Mononuclear cell (primary cell): ENCODE data around the gene TTC33. TPM values are rescaled to one million over a fixed set of nuclear protein-coding genes. Genes with fewer than 3 reads are reported as not detected.
"Not testable (repeated sequence)": the region's sequence is repeated elsewhere in the genome, so short reads cannot be mapped to it uniquely, and the experiment has no call there.

ENCODE experiments used
- H3K27me3 ChIP-seq: 2 replicates; pipeline ENCODE4 v1.6.0; 2011; ENCODE audit warnings: low read length, control low read depth; ENCODE audit not compliant: insufficient read depth
- H3K4me1 ChIP-seq: 2 replicates; pipeline ENCODE4 v1.5.1; 2011; ENCODE audit warnings: mild to moderate bottlenecking, low read length, control low read depth; ENCODE audit not compliant: insufficient read depth
- H3K4me3 ChIP-seq: 2 replicates; pipeline ENCODE4 v1.5.1; 2011; ENCODE audit warnings: mild to moderate bottlenecking, low read length, moderate library complexity
- H3K9me3 ChIP-seq: 2 replicates; pipeline ENCODE4 v1.5.1; 2011; ENCODE audit warnings: low read depth, mild to moderate bottlenecking, control low read depth, low read length
- total RNA-seq: library from RNA; depleted of rRNA; stranded (reverse); fragments of >200 nt; gene quantifications from one replicate; pipeline ENCODE4 v1.2.3, GENCODE V29; 2012

The TTC33 gene
- total RNA-seq, 1 donor, result 15.4 TPM

DNA sequence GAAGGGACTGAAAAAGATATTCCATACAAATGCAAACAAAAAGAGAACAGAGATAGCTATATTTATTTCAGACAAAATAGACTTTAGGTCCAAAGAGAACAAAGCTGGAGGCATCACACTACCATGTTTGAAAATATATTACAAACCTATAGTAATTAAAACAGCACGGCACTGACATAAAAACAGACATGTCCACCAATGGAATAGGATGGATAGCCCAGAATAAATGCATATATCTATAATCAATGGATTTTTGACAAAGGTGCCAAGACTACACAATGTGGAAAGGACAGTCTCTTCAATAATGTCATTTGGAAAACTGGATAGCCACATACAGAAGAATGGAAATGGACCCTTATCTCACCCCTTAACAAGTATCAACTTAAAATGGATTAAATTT, 32.2 kb upstream of the TTC33 start:
- peaks cover 16% of the 10 kb centered on the region for H3K4me1 ChIP-seq

DNA sequence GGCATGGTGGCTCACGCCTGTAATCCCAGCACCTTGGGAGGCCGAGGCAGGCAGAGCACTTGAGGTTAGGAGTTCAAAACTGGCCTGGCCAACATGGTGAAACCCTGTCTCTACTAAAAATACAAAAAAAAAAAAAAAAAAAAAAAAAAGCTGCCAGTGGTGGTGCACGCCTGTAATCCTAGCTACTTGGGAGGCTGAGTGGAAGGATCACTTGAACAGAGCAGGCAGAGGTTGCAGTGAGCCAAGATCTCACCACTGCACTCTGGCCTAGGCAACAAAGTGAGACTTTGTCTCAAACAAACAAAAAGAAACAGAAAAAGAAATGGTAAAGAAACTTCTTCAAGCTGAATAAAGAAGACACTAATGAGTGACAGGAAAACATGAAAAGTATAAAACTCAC, 30.9 kb upstream of the TTC33 start:
- H3K4me3 ChIP-seq, H3K9me3 ChIP-seq, H3K27me3 ChIP-seq: not testable (repeated sequence)
- H3K4me1 ChIP-seq, result peaks cover 19% of the 10 kb centered on the region

More for the DNA sequence above, 32.2 kb upstream of the TTC33 start:
- Histone ChIP-seq H3K9me3 (no peaks in the 10 kb centered on the region), H3K27me3 (no peaks in the 10 kb centered on the region), H3K4me3 (no peak overlapping the region)

GRCh38 chr5:40784916-40785315, 29.2 kb upstream of the TTC33 start:
- Histone ChIP-seq H3K4me3 (no peak overlapping the region), H3K4me1 (peaks cover 11% of the 10 kb centered on the region), H3K27me3 (no peaks in the 10 kb centered on the region), H3K9me3 (no peaks in the 10 kb centered on the region)

DNA sequence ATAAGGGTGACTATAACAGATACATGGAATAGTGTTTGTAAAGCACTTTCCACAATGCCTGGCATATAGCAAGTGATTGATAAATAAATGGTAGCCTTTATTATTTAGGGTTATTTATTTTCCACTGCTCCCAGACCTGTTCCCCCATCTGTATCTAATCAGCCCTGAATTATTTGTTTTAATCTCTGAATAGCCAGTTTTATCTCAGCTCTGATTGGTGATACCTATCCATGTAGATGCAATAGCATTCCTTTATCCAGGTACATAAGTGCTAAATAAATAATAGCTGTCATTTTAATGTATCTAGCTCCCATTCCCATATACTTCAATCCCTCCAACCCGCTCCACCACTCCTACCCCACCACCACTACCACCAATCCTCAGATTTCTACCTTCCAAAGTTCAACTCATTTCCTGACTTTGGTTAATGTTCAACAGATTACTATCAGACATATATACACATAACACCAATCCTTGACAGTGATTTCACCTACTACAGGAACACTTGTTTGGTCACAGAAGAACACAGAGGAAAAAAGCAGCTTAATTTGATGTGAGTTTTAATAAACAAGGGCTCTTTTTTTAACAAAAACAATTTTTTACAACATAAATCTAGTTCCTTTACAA, 28.4 kb upstream of the TTC33 start:
- no peak overlapping the region for H3K4me3 ChIP-seq
- no peaks in the 10 kb centered on the region for H3K9me3 ChIP-seq
- no peaks in the 10 kb centered on the region for H3K27me3 ChIP-seq
- peaks cover 4% of the 10 kb centered on the region for H3K4me1 ChIP-seq

DNA sequence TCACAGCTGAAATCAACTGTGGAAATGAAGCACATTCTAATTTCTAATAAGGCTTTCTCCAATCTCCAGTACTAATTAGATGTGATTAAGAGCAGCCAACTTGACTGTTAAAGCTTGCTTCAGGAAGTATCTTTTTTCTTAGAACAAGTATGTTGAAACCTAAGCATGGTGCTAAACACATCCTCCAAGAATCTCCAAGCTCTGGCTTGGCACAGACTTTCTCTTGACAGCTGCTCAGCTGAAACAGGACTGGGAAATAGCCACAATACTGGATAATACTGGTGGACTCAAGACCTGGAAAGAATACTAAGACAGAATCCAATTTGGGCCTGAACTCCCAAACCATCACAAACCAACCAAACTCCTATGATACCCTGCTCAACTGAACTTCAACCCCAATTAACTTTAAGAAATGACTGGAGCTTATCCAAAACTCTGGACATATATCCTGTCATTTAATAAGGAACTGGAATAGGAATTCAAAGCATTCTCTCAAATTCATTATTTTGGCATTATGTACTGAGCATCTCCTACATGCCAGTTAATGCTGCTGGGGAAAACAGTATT, 26.2 kb upstream of the TTC33 start:
- no peak overlapping the region for H3K4me3 ChIP-seq
- H3K9me3 ChIP-seq, result no peaks in the 10 kb centered on the region
- no peaks in the 10 kb centered on the region for H3K27me3 ChIP-seq
- peaks cover 4% of the 10 kb centered on the region for H3K4me1 ChIP-seq

- Histone ChIP-seq H3K4me1 (peaks cover 4% of the 10 kb centered on the region), H3K4me3 (no peak overlapping the region), H3K27me3 (no peaks in the 10 kb centered on the region), H3K9me3 (no peaks in the 10 kb centered on the region)
These were observed 25.1 kb upstream of the TTC33 start for GRCh38 chr5:40780858-40781257.

DNA sequence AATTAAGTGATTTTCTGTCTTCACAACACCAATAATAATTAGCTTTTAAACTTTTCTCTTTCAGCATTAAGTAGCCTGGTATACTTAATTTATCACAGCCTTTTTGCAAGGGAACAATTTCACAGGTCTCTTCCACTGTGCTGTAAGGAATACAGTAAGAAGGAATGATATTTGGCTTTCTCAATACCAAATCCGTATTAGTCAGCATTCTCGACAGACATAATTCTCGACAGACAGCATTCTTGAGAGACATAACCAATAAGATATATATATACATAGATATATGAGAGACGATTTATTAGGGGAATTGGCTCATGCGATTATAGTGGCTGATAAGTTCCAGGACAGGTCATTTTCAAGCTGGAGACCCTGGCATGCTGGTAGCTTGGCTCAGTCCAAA, 24.4 kb upstream of the TTC33 start:
- Histone ChIP-seq H3K27me3 (no peaks in the 10 kb centered on the region), H3K4me1 (peaks cover 4% of the 10 kb centered on the region), H3K9me3 (no peaks in the 10 kb centered on the region), H3K4me3 (no peak overlapping the region)

DNA sequence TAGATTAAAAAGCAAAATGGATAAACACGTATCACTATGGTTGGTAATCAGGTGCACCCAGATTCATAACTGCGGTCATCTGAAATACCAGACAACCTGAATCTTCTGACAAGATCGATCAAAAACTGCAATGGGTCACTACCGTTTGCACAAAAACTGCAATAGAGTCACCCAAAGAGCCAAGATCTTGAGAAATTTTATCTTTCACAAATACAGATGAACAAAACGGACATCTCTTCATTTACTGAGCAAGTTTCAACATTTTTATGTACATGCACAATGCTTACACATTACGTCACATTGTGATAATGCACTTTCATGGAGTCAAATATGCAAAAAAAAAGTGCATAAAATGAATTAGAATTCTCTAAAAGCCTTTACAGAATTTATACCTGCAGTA, 23.8 kb upstream of the TTC33 start:
- Histone ChIP-seq H3K4me3 (no peak overlapping the region), H3K27me3 (no peaks in the 10 kb centered on the region), H3K9me3 (no peaks in the 10 kb centered on the region), H3K4me1 (peaks cover 4% of the 10 kb centered on the region)

GRCh38 chr5:40778133-40778532, 22.4 kb upstream of the TTC33 start:
- H3K4me3 ChIP-seq, result no peak overlapping the region
- H3K9me3 ChIP-seq, result no peaks in the 10 kb centered on the region
- no peaks in the 10 kb centered on the region for H3K27me3 ChIP-seq
- peaks cover 4% of the 10 kb centered on the region for H3K4me1 ChIP-seq

DNA sequence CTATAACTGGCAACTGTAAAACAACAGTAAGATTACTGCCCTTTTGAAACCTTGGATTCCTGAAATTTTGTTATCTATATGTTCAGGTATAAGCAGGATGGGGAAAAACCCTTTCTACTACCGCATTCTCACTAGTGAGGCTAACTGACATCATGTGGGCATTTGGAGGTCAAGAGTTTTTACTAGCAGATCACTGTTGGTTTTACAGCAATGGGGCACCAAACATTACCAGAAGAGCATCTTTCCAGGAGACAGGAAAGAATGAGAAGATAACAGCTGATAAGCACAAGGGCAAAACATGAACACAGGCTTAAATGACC, 20.9 kb upstream of the TTC33 start:
- no peak overlapping the region for H3K4me3 ChIP-seq

GRCh38 chr5:40775846-40776657, 20.3 kb upstream of the TTC33 start:
- Histone ChIP-seq H3K27me3 (no peaks in the 10 kb centered on the region), H3K4me1 (no peaks in the 10 kb centered on the region), H3K9me3 (no peaks in the 10 kb centered on the region), H3K4me3 (no peak overlapping the region)

More for the DNA sequence above, 20.9 kb upstream of the TTC33 start:
- no peaks in the 10 kb centered on the region for H3K9me3 ChIP-seq
- no peaks in the 10 kb centered on the region for H3K4me1 ChIP-seq
- H3K27me3 ChIP-seq, result no peaks in the 10 kb centered on the region

- Histone ChIP-seq H3K27me3 (no peaks in the 10 kb centered on the region), H3K4me3 (no peak overlapping the region), H3K9me3 (no peaks in the 10 kb centered on the region)
These were observed 19.5 kb upstream of the TTC33 start for GRCh38 chr5:40775085-40775845.

GRCh38 chr5:40774623-40775022, 18.9 kb upstream of the TTC33 start:
- Histone ChIP-seq H3K4me1 (no peaks in the 10 kb centered on the region), H3K4me3 (no peak overlapping the region), H3K9me3 (no peaks in the 10 kb centered on the region), H3K27me3 (no peaks in the 10 kb centered on the region)

More at GRCh38 chr5:40775085-40775845, 19.5 kb upstream of the TTC33 start:
- no peaks in the 10 kb centered on the region for H3K4me1 ChIP-seq

- Histone ChIP-seq H3K9me3 (no peaks in the 10 kb centered on the region), H3K4me3 (no peak overlapping the region), H3K27me3 (no peaks in the 10 kb centered on the region), H3K4me1 (no peaks in the 10 kb centered on the region)
These were observed 15.0 kb upstream of the TTC33 start for GRCh38 chr5:40770764-40771163.

GRCh38 chr5:40762705-40763104, 6.9 kb upstream of the TTC33 start:
- Histone ChIP-seq H3K9me3 (no peaks in the 10 kb centered on the region), H3K4me1 (no peaks in the 10 kb centered on the region), H3K4me3 (no peak overlapping the region), H3K27me3 (no peaks in the 10 kb centered on the region)
